ENCODE measurements around the gene ASH1L.
A peak's percentile ranks its signal among the peaks of the same experiment; 100 is the strongest.

The ASH1L gene

GRCh38 chr1:155485945-155486344 is 76.7 kb downstream of the ASH1L start:
- no peak overlapping the region for H3K27ac ChIP-seq
- H3K36me3 ChIP-seq (replicated peaks) = peaks cover 9% of the 10 kb centered on the region
- in situ Hi-C loops (cut with HindIII; ENCODE audit: low pct_ligation_motif_present, low sequenced_read_pairs) = no loop called here
- no peak for DNase-seq
- no peak for TF ChIP-seq CTCF (IDR thresholded peaks at IDR 0.05; ENCODE audit: low read depth, low read length, missing control alignments)
- no peaks in the 10 kb centered on the region for H3K27me3 ChIP-seq (replicated peaks)
- no peak overlapping the region for H3K4me3 ChIP-seq (ENCODE audit: low read depth, low read length)

DNA sequence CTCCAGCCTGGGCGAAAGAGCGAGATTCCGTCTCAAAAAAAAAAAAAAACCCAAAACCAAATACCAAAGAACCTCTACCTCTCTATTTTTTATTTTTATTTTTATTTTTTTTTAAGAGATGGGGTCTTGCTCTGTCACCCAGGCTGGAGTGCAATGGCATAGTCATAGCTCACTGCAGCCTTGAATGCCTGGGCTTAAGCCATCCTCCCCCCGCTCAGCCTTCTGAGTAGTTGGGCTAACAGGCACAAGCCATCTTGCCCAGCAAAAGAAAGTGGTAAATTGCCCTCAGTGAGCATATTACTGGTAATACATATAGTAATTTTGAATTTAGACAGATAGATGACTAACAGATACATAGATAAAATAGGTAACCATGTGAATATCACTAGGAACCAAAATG is 77.4 kb downstream of the ASH1L start:
- in situ Hi-C loops (cut with HindIII; ENCODE audit: low pct_ligation_motif_present, low sequenced_read_pairs) = no loop called here
- H3K36me3 ChIP-seq (replicated peaks) = peaks cover 9% of the 10 kb centered on the region
- H3K27me3 ChIP-seq (replicated peaks) = no peaks in the 10 kb centered on the region
- no peak for DNase-seq
- no peak for TF ChIP-seq CTCF (IDR thresholded peaks at IDR 0.05; ENCODE audit: low read depth, low read length, missing control alignments)
- H3K4me3 ChIP-seq (ENCODE audit: low read depth, low read length) = no peak overlapping the region
- no peak overlapping the region for H3K27ac ChIP-seq

DNA sequence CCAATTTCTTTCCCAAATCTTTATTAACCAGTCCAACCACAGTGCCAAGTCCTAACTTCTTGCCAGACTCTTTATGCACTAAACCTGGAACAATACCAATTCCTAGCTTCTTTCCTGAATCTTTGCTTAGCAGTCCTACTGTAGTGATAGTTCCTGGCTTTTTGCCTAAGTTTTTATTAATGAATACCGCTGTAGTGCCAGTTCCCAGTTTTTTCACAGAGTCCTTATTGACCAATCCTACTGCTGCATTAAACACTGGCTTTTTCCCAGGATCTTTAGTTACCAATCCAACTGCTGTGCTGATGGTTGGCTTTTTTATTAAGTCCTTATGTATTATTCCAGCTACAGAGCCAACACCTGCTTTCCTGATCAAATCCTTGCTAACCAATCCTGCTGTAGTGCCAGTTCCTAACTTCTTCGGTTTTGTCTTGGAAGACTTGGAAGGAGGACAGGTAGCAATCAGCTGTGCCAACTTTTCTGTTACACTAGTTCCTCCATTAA is 80.8 kb downstream of the ASH1L start:
- peaks cover 9% of the 10 kb centered on the region for H3K36me3 ChIP-seq (replicated peaks)
- no peak overlapping the region for H3K27ac ChIP-seq
- TF ChIP-seq CTCF (IDR thresholded peaks at IDR 0.05; ENCODE audit: low read depth, low read length, missing control alignments) = no peak
- no peaks in the 10 kb centered on the region for H3K27me3 ChIP-seq (replicated peaks)
- in situ Hi-C loops (cut with HindIII; ENCODE audit: low pct_ligation_motif_present, low sequenced_read_pairs) = no loop called here
- H3K4me3 ChIP-seq (ENCODE audit: low read depth, low read length) = no peak overlapping the region
- DNase-seq = no peak

GRCh38 chr1:155479205-155479604 is 83.4 kb downstream of the ASH1L start:
- Histone ChIP-seq H3K36me3 (replicated peaks) (peaks cover 9% of the 10 kb centered on the region), H3K27me3 (replicated peaks) (no peaks in the 10 kb centered on the region), H3K4me3 (ENCODE audit: low read depth, low read length) (no peak overlapping the region), H3K27ac (no peak overlapping the region)
- in situ Hi-C loops (cut with HindIII; ENCODE audit: low pct_ligation_motif_present, low sequenced_read_pairs) = no loop called here
- DNase-seq = peak; percentile 68
- no peak for TF ChIP-seq CTCF (IDR thresholded peaks at IDR 0.05; ENCODE audit: low read depth, low read length, missing control alignments)

DNA sequence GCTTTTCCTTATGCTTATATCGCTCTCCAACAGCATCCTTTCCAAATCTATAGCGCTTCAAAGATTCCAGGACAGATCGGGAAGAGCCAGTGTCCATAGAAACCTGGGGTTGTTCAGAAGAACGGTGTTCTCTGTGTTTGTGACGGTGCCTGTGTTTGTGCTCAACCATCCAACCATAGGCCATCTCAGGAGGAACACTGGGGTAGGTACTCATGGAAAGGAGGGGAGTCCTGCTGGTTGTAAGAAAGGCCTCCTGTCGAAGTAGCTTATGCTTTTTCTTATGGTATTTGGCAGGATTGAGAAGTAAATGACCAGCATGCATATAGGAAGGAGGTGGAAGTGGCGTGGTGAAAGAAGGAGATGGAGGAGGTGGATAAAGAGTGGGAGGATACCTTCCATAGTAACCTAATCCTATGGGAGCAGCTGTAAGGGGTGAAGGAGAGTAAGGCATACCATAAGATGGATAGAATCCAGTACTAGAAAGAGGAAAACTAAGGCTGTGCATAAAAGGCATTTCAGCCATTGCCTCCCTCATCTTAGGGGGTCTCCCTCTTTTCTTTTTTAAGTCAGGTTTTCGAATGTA is 84.2 kb downstream of the ASH1L start:
- peaks cover 9% of the 10 kb centered on the region for H3K36me3 ChIP-seq (replicated peaks)
- no peak for DNase-seq
- H3K27me3 ChIP-seq (replicated peaks) = no peaks in the 10 kb centered on the region
- no peak overlapping the region for H3K4me3 ChIP-seq (ENCODE audit: low read depth, low read length)
- H3K27ac ChIP-seq = no peak overlapping the region
- no peak for TF ChIP-seq CTCF (IDR thresholded peaks at IDR 0.05; ENCODE audit: low read depth, low read length, missing control alignments)
- in situ Hi-C loops (cut with HindIII; ENCODE audit: low pct_ligation_motif_present, low sequenced_read_pairs) = no loop called here

DNA sequence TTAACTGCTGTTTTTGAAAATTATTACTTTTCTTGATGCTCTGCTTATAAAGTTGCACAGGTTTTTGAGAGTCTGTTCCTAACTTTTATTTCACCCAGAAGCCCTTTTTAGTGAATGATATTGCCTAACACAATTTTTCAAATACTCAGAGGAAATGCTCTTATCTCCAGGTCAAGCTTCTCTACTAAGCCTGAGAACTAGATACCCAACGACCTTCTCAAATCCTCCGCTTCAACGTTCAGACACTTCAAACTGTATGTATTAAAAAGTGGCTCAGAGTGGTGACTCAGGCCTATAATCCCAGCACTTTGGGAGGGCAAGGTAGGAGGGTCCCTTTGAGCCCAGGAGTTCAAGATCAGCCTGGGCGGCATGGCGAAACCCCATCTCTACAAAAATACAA is 88.5 kb downstream of the ASH1L start:
- in situ Hi-C loops (cut with HindIII; ENCODE audit: low pct_ligation_motif_present, low sequenced_read_pairs) = no loop called here
- no peak for DNase-seq
- H3K36me3 ChIP-seq (replicated peaks) = no peaks in the 10 kb centered on the region
- H3K27me3 ChIP-seq (replicated peaks) = no peaks in the 10 kb centered on the region
- H3K4me3 ChIP-seq (ENCODE audit: low read depth, low read length) = no peak overlapping the region
- no peak overlapping the region for H3K27ac ChIP-seq
- no peak for TF ChIP-seq CTCF (IDR thresholded peaks at IDR 0.05; ENCODE audit: low read depth, low read length, missing control alignments)

Data from brain microvascular endothelial cell (primary cell).